ENCODE measurements around the gene LRRC25. TPM values are rescaled to one million over a fixed set of nuclear protein-coding genes. Genes with fewer than 3 reads are reported as not detected.

Gene LRRC25
- total RNA-seq, 1 experiment from 2014 or later: 0.31 TPM

DNA sequence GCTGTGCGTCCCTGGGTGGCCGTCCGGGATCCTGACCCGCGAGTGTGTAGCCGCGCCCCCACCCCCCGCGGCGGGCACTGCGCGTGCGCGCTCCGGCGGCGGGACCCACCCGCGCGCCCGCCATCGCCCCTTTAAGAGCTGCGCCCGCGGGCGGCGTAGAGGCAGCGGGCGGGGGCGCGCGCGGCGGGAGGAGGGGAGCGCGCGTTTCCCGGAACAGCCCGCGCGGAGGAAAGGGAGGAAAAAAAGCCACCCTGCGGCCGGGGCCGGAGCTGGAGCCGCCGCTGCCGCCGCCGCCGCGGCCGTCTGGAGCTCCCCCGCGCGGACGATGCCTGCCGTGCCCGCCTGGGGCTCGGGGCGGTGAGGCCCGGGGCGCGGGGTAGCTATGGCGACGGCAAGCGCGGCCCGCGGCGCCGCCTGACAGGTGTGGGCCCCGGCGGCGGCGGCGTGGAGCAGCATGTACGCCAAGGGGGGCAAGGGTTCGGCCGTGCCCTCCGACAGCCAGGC, 21.8 kb upstream of the LRRC25 start, which contains the start of gene SSBP4:
Gene SSBP4 (plus strand): TSS at position 204 of the 504 bp plus-strand sequence. CDS start 251 bp downstream, at position 455.
- TF ChIP-seq, protein P1, sequence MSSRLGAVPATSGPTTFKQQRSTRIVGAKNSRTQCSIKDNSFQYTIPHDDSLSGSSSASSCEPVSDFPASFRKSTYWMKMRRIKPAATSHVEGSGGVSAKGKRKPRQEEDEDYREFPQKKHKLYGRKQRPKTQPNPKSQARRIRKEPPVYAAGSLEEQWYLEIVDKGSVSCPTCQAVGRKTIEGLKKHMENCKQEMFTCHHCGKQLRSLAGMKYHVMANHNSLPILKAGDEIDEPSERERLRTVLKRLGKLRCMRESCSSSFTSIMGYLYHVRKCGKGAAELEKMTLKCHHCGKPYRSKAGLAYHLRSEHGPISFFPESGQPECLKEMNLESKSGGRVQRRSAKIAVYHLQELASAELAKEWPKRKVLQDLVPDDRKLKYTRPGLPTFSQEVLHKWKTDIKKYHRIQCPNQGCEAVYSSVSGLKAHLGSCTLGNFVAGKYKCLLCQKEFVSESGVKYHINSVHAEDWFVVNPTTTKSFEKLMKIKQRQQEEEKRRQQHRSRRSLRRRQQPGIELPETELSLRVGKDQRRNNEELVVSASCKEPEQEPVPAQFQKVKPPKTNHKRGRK (CRISPR knock-in tag; IDR thresholded peaks at IDR 0.05; ENCODE audit: borderline replicate concordance): no peak
- TF ChIP-seq CBFB (CRISPR knock-in tag; IDR thresholded peaks at IDR 0.05; ENCODE audit: low read depth) (peak; percentile 25; the same call in 1 of the 2 replicates), ESRRA (CRISPR knock-in tag; IDR thresholded peaks at IDR 0.05; ENCODE audit: borderline replicate concordance) (0 out of 2 replicates have a peak, but pooled peaks have one; percentile 26), JAZF1 (CRISPR knock-in tag; IDR thresholded peaks at IDR 0.05) (no peak), CREM (CRISPR knock-in tag; IDR thresholded peaks at IDR 0.05) (peak; percentile 66; the same call in 1 of the 2 replicates), TEAD1 (CRISPR knock-in tag; IDR thresholded peaks at IDR 0.05) (no peak), CREB1 (CRISPR knock-in tag; IDR thresholded peaks at IDR 0.05) (no peak), KAT7 (CRISPR knock-in tag; IDR thresholded peaks at IDR 0.05; ENCODE audit: borderline replicate concordance) (0 out of 2 replicates have a peak, but pooled peaks have one; percentile 68), ZNF263 (CRISPR knock-in tag; IDR thresholded peaks at IDR 0.05; ENCODE audit: low read depth) (0 out of 2 replicates have a peak, but pooled peaks have one; percentile 37), ZNF671 (CRISPR knock-in tag; IDR thresholded peaks at IDR 0.05) (no peak), SP1 (CRISPR knock-in tag; conservative IDR thresholded peaks at IDR 0.05) (0 out of 2 replicates have a peak, but pooled peaks have one; percentile 65), FOXP1 (CRISPR knock-in tag; IDR thresholded peaks at IDR 0.05; ENCODE audit: borderline replicate concordance) (peak; percentile 71; the same call in 1 of the 2 replicates)
- TF ChIP-seq, protein P2, sequence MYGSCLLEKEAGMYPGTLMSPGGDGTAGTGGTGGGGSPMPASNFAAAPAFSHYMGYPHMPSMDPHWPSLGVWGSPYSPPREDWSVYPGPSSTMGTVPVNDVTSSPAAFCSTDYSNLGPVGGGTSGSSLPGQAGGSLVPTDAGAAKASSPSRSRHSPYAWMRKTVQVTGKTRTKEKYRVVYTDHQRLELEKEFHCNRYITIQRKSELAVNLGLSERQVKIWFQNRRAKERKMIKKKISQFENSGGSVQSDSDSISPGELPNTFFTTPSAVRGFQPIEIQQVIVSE (CRISPR knock-in tag; IDR thresholded peaks at IDR 0.05; ENCODE audit: borderline replicate concordance): no peak
- TF ChIP-seq, protein P3, sequence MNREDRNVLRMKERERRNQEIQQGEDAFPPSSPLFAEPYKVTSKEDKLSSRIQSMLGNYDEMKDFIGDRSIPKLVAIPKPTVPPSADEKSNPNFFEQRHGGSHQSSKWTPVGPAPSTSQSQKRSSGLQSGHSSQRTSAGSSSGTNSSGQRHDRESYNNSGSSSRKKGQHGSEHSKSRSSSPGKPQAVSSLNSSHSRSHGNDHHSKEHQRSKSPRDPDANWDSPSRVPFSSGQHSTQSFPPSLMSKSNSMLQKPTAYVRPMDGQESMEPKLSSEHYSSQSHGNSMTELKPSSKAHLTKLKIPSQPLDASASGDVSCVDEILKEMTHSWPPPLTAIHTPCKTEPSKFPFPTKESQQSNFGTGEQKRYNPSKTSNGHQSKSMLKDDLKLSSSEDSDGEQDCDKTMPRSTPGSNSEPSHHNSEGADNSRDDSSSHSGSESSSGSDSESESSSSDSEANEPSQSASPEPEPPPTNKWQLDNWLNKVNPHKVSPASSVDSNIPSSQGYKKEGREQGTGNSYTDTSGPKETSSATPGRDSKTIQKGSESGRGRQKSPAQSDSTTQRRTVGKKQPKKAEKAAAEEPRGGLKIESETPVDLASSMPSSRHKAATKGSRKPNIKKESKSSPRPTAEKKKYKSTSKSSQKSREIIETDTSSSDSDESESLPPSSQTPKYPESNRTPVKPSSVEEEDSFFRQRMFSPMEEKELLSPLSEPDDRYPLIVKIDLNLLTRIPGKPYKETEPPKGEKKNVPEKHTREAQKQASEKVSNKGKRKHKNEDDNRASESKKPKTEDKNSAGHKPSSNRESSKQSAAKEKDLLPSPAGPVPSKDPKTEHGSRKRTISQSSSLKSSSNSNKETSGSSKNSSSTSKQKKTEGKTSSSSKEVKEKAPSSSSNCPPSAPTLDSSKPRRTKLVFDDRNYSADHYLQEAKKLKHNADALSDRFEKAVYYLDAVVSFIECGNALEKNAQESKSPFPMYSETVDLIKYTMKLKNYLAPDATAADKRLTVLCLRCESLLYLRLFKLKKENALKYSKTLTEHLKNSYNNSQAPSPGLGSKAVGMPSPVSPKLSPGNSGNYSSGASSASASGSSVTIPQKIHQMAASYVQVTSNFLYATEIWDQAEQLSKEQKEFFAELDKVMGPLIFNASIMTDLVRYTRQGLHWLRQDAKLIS (CRISPR knock-in tag; IDR thresholded peaks at IDR 0.05; ENCODE audit: borderline replicate concordance): no peak
- TF ChIP-seq, protein P4, sequence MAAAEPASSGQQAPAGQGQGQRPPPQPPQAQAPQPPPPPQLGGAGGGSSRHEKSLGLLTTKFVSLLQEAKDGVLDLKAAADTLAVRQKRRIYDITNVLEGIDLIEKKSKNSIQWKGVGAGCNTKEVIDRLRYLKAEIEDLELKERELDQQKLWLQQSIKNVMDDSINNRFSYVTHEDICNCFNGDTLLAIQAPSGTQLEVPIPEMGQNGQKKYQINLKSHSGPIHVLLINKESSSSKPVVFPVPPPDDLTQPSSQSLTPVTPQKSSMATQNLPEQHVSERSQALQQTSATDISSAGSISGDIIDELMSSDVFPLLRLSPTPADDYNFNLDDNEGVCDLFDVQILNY (CRISPR knock-in tag; IDR thresholded peaks at IDR 0.05): peak; percentile 59; the same call in 1 of the 2 replicates
- TF ChIP-seq, protein P5, sequence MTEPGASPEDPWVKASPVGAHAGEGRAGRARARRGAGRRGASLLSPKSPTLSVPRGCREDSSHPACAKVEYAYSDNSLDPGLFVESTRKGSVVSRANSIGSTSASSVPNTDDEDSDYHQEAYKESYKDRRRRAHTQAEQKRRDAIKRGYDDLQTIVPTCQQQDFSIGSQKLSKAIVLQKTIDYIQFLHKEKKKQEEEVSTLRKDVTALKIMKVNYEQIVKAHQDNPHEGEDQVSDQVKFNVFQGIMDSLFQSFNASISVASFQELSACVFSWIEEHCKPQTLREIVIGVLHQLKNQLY (CRISPR knock-in tag; IDR thresholded peaks at IDR 0.05): no peak
- TF ChIP-seq, protein P6, sequence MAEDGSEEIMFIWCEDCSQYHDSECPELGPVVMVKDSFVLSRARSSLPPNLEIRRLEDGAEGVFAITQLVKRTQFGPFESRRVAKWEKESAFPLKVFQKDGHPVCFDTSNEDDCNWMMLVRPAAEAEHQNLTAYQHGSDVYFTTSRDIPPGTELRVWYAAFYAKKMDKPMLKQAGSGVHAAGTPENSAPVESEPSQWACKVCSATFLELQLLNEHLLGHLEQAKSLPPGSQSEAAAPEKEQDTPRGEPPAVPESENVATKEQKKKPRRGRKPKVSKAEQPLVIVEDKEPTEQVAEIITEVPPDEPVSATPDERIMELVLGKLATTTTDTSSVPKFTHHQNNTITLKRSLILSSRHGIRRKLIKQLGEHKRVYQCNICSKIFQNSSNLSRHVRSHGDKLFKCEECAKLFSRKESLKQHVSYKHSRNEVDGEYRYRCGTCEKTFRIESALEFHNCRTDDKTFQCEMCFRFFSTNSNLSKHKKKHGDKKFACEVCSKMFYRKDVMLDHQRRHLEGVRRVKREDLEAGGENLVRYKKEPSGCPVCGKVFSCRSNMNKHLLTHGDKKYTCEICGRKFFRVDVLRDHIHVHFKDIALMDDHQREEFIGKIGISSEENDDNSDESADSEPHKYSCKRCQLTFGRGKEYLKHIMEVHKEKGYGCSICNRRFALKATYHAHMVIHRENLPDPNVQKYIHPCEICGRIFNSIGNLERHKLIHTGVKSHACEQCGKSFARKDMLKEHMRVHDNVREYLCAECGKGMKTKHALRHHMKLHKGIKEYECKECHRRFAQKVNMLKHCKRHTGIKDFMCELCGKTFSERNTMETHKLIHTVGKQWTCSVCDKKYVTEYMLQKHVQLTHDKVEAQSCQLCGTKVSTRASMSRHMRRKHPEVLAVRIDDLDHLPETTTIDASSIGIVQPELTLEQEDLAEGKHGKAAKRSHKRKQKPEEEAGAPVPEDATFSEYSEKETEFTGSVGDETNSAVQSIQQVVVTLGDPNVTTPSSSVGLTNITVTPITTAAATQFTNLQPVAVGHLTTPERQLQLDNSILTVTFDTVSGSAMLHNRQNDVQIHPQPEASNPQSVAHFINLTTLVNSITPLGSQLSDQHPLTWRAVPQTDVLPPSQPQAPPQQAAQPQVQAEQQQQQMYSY (CRISPR knock-in tag; IDR thresholded peaks at IDR 0.05): peak; percentile 51; the same call in 1 of the 2 replicates
- TF ChIP-seq, protein P7, sequence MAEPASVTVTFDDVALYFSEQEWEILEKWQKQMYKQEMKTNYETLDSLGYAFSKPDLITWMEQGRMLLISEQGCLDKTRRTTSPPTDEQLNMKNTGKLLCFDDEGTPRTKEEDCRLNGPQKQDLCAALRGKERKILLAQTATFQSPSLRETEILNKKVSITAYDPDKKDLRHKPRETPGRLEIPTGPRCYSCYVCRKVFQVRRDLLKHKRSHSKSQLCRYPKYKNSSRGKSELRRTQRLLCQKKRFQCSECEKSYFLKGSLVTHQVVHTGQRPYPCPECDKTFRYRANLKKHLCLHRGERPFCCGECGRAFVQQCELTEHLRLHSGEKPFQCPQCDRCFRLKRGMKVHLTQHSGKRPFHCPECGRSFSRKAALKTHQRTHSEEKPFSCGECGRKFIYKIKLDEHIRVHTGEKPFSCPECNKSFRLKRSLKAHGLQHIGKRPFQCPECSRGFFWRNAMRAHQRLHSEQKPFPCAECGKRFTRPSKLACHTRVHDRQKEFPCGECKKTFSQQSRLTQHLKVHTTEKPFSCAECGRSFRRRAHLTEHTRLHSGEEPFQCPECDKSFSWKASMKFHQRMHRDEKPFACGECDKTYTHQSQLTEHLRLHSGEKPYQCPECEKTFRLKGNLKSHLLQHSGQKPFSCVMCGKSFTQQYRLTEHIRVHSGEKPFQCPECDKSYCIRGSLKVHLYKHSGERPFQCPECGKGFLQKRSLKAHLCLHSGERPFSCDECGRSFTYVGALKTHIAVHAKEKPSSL (CRISPR knock-in tag; conservative IDR thresholded peaks at IDR 0.05): no peak
- TF ChIP-seq, protein P8, sequence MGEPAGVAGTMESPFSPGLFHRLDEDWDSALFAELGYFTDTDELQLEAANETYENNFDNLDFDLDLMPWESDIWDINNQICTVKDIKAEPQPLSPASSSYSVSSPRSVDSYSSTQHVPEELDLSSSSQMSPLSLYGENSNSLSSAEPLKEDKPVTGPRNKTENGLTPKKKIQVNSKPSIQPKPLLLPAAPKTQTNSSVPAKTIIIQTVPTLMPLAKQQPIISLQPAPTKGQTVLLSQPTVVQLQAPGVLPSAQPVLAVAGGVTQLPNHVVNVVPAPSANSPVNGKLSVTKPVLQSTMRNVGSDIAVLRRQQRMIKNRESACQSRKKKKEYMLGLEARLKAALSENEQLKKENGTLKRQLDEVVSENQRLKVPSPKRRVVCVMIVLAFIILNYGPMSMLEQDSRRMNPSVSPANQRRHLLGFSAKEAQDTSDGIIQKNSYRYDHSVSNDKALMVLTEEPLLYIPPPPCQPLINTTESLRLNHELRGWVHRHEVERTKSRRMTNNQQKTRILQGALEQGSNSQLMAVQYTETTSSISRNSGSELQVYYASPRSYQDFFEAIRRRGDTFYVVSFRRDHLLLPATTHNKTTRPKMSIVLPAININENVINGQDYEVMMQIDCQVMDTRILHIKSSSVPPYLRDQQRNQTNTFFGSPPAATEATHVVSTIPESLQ (CRISPR knock-in tag; IDR thresholded peaks at IDR 0.05): no peak
- ChIA-PET POLR2A (interaction anchor here (1.5 to 3.0 kb wide), 3 partner anchors 9 to 139 kb away, joined by 6 to 12 read pairs (median 9); no protein-coding TSS in a partner anchor), CTCF (interaction anchor here (0.6 to 9.7 kb wide), 24 partner anchors 9 to 378 kb away, joined by 3 to 94 read pairs (median 4); partner anchors contain the start of genes GDF15, LSM4 and REX1BD)
- peak; percentile 69 for DNase-seq (ENCODE audit: low spot score)
- Mint-ChIP-seq H3K9me3 (no peaks in the 10 kb centered on the region), H3K27ac (no peak within 1 kb of the TSS), H3K4me1 (peaks cover 30% of the 10 kb centered on the region), H3K36me3 (no peaks in the 10 kb centered on the region), H3K27me3 (ENCODE audit: low read depth) (peaks cover 32% of the 10 kb centered on the region), H3K4me3 (peak within 1 kb of the TSS; percentile 72)
- peak; percentile 5; the same call in 1 of the 2 replicates for ATAC-seq

Measured in WTC11 (cell line).